AML-193 (cell line): ENCODE measurements around the gene TREM1.
"Not testable (repeated sequence)": the region's sequence is repeated elsewhere in the genome, so short reads cannot be mapped to it uniquely, and the experiment has no call there.

ENCODE experiments used
- DNase-seq, 2 experiments: peaks; one replicate each; lab custom pipeline; 2025; lab: John Stamatoyannopoulos, UW

The TREM1 gene

DNA sequence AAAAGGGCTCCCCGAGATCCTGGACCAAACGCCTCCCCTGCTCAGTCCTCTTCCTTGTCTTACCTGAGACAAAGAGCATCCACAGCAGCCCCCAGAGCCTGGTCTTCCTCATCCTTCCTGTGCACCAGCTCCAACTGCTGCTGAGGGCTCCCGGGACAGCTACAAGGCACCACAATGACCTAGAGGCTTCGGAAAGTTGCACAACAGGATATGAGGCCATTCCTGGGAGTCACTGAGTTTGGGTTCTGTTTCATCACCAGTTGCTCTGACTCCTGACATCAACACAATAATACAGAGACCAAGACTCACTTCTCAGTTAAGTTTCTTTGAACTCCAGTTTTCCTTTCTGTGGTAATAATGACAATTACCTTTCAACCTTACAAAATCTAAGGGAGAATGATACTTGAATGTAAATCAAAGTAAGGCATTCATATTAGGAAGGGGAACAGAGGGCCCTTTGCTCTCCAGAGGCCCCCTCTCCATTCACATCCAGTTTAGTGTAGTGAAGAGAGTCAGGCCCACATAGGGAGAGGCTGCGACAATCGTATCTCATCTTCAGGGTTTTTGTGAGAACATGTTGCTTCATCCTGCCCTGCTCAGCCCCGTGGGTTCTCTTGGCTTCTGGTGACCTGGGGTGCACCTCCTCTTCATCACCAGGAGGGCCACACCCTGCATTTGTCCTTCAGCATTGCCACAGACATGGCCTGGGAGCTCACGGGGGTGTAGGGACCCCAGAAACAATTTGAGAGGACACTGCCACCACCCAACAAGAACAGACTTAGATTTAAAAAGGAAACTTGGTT, at the start of gene TREM1:
Gene TREM1, minus strand, starts transcription at position 139 of the 803 bp plus-strand sequence. Its CDS starts 27 bp downstream, at position 112.
- peak; percentile 99 to 100 for DNase-seq

DNA sequence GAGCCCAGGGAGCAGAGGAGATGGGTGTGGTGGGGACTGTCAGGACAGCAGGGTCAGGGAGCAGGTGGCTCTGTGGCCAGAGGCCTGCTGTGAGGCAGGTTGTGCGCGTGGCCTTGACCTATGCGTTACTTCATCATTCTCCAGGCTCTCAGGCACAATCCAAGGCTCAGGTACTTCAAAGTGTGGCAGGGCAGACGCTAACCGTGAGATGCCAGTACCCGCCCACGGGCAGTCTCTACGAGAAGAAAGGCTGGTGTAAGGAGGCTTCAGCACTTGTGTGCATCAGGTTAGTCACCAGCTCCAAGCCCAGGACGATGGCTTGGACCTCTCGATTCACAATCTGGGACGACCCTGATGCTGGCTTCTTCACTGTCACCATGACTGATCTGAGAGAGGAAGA, 49.5 kb upstream of the TREM1 start:
- no peak for DNase-seq

DNA sequence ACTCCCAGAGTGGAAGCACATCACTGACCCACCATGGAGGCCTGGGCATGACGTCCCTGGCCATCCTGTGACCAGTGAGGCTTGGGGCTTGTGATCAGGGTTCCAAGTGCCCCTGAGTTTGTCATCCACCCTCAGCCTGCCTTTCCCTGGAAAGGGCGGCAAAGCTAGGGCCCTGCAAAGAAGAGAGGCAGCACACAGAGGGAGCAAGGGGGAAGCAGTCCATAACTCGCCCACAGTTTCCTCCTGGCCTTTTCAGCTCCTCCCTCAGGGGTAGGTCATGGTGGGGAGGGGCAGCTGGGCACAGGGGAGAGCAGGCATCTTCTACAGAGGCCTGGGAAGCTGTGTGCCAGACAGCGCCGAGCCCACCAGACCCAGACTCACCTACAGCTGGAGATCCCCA, 48.8 kb upstream of the TREM1 start, which contains the start of gene NCR2:
Gene NCR2, plus strand, starts transcription at position 313 of the 400 bp plus-strand sequence. CDS start 269 bp downstream, outside the sequence.
- DNase-seq: no peak

DNA sequence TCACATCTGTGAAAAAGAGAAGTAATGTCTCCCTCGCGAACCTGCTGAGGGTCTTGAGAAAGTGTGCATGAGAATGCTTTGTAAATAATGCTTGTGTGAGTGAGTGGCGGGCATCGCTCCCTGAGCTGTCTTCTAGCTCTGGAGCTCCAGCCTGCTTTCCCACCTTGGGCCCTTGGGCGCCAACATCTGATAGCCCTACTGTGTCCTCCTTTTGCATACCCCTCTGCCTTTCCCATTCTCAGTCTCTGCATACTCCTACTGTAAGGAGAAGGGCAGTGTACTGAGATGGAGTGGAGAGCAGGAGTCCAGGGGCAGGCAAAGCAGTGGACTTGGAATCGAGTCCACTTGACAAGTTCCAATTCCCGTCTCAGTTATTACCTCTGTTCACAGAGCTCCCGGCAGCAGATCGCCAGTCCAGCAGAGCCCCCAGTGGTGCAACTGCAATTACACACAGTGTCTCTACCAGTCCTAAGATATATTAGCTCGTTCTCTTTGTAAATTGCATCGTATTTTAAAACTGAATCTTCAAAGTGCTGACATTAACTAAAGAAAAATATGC, 48.1 kb upstream of the TREM1 start:
- no peak for DNase-seq

DNA sequence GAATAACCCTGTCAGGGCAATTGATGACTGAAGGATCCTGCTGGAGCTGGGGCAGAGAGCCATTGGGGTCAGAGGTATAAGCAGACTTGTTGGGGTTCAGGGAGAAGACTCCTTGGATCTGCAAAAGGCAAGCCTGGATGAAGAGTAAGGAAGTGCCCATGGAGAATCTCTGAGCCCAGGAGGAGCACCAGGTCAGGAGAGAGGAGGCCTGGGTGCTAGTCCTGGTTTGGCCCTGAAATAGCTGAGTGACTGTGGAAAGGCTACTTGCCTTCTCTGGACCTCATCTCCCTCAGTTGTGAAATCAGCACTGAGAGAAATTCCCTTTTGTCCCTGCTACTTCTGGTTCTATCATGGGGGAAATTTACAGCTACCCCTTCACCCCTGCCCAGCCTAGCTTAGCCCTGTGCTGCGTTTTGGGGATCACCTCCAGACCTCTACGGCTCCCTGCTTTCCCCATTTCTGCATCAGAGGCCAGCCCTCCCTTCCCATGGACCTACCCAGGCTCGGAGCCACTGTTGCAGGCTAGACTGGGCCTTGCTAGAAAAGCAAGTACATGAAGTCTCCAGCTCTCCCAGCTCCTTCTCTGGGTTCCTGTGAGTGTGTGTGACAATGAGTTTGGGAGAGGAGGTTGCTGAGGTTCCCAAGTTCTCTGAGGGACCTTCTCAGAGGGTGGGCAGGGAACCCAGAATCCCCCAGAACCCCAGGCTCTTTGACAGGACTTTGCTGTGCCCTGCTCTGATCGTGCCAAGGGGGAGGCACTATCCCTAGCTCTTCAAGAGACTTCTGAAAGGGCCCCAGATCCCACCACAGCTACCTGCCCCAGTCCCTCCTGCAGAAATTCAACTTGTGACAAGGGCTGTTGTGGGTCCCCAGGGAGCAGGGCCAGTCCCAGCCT, 46.6 kb upstream of the TREM1 start:
- DNase-seq: no peak

DNA sequence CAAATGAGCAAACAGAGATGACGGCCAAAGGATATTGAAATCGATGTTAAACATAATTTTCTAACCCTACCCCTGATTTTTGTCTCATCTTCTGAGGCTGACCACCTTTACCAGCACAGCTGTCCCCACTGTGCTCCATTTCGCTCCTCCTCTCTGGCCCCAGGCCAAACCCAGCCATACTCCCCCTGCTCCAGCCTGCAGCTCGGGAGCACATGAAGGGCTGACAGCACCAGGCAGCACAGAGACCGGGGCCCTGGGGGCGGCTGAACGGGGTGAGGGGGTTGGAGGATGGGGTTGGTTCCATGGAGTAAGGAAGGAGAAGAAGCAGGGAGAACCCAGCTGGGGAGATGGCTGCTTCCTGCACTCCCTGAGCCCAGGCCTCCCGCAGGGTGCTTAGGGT, 45.8 kb upstream of the TREM1 start:
- DNase-seq: no peak

DNA sequence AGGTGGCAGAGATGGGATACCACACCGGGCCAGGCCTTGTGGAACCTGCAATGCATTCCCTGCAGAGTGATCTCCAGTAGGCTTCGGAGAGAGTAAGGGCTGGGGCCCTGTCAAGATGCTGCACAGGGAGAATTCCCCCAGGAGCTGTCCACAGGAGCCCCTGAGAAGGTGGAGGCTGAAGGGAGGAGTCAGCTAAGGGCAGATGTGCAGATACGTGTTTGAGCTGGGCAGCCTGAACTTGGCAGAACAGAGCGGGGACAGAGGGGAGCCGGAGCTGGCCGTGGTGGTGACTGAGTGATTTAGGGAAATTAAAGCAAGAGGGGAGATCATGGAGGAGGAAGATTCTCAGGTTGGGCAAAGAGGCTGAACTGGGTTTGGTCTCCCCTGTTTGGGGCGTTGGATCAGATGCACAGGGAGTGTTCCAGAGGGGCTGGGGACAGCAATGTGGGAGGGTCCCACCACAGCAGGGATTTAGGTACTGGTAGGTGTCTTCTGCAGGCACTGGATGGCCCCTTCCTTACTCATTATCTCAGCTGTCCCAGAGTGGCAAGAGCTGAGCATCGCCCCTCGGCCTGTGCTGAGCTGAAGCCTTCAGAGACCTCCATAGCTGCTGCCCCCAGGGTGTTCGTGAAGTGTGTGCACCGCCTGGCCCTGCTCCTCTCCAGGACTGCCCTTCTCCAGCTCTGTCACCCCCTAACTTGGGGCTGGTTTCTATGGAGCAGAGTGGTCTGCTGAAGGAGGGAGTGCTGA, 45.1 kb upstream of the TREM1 start:
- no peak for DNase-seq

DNA sequence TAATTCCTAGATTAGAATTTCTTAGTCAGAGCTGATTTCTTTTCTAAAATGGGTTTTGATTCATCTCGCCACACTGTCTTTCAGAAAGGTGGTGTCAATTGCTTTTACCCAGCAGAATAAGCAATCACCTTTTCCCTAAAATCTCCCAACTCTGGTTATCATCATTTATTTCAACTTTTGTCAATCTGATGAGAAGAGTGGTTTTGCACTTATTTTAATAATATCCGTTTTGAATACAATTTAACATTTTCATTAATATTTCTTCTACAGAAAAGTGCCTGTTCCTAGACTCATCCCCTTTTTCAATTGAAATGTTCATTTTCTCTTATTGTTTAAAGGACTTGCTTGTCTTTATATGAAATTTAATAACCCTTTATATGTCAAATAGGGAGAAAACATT, 40.7 kb upstream of the TREM1 start:
- DNase-seq: no peak

DNA sequence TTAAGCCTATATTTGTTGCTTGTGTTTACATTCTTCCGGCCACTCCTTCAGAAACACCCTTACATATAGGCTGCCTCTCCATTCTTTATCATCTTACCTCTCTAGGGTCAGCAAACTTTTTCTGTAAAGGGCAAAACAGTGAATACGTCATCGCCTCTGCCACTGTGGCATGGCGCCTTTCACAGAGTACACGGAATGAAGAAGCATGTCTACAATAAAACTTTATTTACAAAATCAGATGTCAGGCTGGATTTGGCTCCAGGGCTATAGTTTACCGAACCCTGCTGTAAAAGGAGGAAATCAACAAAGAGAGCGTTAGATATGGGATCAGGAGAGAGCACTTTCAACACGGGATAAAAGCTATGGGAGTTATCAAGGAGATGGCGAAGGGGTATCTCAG, 39.6 kb upstream of the TREM1 start:
- no peak for DNase-seq

DNA sequence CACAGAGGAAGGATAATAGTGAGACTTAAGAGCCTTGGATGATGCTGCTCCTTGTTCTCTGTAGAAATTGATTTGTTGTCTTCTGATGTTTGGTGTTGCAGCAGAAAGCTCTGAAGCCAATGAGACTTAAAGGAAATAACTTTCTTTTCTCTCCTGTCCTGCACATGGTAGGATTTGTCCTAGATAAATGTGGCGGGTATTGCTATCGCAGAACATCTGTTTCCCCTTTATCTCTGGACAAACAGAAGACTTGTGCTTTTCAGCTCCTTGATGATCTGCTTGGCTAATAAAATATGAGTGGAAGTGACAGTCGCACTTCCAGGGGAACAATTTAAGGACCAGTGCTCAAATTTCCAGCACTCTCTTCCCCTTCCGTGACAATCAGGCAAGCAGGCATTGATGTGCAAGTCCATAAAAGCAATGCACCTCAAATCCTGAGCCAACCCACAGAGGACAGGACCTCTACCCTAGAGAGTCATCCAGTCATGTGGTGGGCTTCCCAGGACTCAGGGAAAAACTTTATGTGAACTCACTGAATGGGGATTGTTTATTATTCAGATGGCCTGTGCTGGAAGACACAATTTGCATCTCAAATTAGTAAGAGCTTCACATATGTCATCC, 39.1 kb upstream of the TREM1 start:
- no peak for DNase-seq

DNA sequence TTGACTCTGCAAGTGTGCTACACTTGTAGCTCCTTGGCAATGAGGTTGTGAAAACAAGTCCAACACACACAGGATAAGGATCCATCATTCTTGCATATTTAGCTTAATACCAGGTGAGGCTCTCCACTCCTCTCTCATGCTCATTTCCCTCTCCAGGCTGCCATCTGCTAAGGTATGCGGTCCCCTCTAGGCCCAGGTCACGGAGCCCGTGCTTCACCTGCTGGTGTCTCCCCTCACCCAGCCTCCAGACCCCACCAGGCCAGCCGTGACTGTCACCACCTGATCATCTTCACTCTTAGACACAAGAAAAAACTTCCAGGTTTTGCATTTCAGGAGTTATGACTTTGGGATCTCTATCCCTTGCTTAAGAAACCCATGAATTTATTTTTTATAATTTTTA, 34.7 kb upstream of the TREM1 start:
- no peak for DNase-seq

DNA sequence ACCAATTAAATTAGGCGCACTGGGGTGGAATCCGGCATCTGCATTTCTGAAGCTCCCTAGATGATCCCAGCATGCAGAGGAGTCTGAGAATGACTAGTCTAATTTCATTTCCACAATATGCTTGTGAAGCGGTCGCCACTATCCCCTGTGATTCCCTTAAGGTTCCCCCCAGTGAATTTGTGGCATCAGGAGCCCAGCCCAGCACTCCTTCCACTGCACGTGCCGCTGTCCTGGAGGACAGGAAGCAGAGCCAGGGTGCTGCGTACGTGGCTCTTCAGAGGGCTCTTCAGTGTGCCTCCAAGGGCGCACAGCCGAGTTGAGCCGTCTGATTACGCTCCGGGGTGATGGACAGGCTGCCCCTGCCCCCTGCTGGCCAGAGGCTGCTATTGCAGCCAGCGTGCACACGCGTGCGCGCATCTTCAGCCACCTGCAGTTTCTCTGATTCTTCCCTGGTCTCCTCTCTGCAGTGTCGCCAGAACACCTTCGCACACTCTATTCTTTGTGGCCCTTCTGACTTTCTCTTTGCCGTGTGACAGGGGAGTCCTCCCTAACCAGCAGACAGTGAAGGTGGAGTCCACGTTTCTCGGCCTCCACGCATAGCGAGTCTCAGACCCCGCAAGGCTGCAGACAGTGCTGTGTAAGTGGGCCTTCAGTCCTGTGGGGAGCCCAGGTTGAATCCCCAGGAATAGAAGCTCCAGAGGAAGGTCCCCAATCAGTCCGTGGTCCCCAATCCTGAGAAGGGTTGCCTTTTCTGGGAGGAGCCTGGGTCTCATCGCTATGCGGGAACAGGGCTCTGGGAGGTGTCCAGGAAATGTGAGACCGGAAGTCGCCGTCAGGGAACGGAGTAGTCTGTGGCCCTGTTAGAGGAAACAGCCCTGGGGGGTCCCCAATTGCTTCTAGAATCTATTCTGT, 32.4 kb upstream of the TREM1 start:
- peak; percentile 83 to 87 for DNase-seq

DNA sequence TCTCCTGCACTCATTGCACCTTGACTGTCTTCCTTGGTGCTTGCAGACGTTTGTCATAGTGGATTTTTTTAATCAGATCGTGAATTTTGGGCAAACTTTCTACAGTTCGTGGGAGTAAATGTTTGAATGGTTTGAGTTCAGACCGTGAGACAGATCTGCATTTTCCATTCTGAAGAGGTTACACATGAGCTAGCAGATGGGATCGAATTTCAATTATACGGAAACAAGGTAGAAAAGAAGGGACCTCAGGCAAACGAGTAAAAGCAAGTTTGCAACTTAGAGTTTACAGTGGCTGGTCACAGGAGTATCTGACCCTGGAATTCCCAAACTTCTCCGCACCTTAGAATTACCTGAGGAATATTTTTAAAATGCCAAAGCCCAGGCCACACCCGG, 31.8 kb upstream of the TREM1 start:
- DNase-seq: no peak

DNA sequence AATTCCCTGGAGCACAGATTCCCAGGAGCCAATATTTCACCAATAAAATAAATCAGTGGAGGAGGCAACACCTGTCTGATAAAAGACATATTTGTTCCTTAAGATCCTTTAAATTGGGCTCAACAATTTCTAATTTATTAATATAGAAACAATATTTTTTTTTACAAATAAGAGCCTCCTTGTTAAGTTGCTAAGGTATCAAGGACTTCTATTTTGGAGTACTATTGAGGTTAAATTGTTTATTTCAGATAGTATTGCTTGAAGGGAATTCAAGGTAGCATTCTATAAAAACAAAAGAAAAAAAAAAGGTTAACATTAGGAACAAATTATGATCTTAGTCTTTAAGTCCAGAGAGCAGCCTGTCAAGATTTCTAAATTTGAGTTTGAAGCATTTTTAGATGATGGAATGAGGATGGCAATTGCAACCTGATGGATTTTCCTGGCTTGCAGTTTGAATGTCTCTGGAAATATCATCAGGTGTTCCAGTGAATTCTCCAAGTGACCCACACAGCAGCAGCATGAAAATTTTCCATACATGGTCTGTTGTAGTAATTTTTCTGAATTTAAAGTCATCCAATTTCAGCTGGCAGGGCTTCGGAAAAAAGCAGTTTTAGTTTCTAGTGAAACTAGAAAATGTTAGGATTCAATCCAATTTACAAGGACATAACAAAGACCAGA, 29.6 kb upstream of the TREM1 start:
- no peak for DNase-seq

DNA sequence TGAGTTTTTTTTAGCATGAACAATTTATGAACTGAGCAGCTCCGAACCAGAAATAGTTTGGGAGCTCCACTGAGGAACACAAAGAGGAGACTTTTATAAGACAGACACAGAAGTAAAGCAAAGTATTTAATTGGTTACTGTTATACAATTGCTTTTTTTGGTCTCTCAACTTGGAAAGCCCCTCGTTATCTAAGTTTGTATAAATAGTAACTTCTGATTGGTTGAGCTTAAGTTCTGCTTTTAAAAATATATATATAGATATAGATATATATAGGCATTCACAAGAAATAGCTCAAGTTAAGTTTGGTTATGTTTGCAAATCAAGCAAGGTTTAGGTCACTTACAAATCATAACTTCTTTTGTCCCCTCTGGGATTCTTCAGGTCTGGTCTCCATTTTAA, 28.7 kb upstream of the TREM1 start:
- no peak for DNase-seq

DNA sequence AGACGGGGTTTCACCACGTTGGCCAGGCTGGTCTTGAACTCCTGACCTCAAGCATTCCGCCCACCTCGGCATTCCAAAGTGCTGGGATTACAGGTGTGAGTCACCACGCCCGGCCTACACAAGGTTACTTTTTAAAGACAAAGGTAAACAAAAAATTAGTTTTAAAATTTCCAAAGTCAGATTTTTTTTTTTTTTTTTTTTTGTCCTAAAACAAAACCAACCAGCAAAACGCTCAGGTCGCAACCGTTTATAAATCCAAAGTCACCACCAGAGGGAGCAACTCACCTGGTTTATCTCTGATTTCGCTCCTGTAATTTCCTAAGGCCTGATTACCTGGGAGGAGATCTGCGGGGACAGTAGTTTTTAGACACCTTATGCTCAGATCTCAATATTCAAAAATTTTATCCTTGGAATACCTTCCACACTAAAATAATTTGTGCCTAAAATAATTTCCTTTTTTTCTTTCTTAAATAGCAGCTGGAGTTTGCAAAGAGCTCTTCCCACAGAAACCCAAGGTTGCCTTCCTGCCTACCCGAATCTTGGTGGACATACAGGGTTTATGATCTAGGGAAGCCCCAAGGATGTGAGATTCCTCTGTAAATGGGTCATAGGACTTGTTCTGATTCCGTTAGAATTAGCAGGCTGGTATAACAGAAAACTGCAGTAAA, 19.8 kb upstream of the TREM1 start:
- DNase-seq: peak; percentile 57 to 58

DNA sequence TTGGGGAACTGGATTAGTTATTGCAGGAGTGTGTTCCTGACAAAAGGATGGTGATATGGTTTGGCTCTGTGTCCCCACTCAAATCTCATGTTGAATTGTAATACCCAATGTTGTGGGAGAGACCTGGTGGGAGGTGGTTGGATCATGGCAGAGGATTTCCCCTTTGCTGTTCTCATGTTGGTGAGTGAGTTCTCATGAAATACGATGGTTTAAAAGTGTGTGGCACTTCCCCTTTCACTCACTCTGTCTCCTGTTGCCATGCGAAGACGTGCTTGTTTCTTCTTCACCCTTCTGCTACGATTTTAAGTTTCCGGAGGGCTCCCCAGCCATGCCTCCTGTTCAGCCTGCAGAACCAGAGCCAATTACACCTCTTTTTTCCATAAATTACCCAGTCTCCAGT, 16.2 kb upstream of the TREM1 start:
- DNase-seq: peak; percentile 13 to 34

DNA sequence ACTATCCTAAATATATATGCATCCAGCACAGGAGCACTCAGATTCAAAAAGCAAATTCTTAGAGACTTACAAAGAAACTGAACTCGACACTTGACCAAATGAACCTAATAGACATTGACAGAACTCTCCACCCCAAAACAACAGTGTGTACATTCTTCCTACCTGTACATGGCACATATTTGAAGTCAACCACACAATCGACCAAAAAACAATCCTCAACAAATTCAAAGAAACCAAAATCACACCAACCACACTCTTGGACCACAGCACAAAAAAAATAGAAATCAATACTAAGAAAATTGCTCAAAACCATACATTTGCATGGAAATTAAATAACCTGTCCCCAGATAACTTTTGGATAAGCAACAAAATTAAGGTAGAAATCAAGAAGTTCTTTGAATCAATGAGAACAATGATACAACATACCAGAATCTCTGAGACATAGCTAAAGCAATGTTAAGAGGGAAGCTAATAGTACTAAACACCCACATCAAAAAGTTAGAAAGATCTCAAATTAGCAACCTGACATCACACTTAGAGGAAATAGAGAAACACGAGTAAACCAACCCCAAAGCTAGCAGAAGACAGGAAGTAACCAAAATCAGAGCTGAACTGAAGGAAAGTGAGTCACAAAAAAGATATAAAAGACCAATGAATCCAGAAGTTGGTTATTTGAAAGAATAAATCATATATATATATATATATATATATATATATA, 12.5 kb upstream of the TREM1 start:
- peak; percentile 7 to 15 for DNase-seq

DNA sequence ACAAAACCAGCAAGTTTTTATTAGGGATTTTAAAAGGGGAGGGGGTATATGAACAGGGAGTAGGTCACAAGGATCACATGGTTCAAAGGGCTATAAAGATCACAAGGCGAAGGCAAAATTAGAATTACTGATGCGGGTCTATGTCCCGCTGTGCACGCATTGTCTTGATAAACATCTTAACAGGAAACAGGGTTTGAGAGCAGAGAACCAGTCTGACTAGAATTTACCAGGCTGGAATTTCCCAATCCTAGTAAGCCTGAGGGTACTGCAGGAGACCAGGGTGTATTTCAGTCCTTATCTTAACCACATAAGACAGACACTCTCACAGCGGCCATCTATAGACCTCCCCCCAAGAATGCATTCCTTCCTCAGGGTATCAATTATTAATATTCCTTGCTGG, 10.8 kb upstream of the TREM1 start:
- DNase-seq: not testable (repeated sequence)
